ENCODE results near the gene TRPV4. TPM values are rescaled to one million over a fixed set of nuclear protein-coding genes. Genes with fewer than 3 reads are reported as not detected.

The TRPV4 gene
- total RNA-seq, 1 experiment from 2014 or later, result 0.16 TPM

- Histone ChIP-seq H3K27me3 (replicated peaks) (no peaks in the 10 kb centered on the region), H3K27ac (no peak overlapping the region), H3K36me3 (no peaks in the 10 kb centered on the region), H3K4me3 (no peak overlapping the region), H3K9me3 (replicated peaks) (no peaks in the 10 kb centered on the region), H3K4me1 (replicated peaks) (peaks cover 11% of the 10 kb centered on the region)
- DNase-seq (ENCODE audit: low read depth in 1 of 2, low spot score in 2 of 2), result no peak
These were observed 98.8 kb downstream of the TRPV4 start for GRCh38 chr12:109734219-109735000.

Other genes with a start within 250 kb of the TRPV4 start
- 7.4 and 7.8 TPM in 2 replicates for gene FAM222A, start 119.6 kb downstream of the TRPV4 start, total RNA-seq (2014; rRNA removed; shearing (Covaris generic))
- 30.5 and 55.2 TPM in 2 replicates for gene GLTP, start 47.1 kb upstream of the TRPV4 start, total RNA-seq (2014; rRNA removed; shearing (Covaris generic))
- 28.6 and 43.9 TPM in 2 replicates for gene TCHP, start 66.9 kb upstream of the TRPV4 start, total RNA-seq (2014; rRNA removed; shearing (Covaris generic))
- gene GIT2, start 163.0 kb upstream of the TRPV4 start, total RNA-seq (2014; rRNA removed; shearing (Covaris generic)), result 23.1 and 29.5 TPM in 2 replicates
- 111 and 170 TPM in 2 replicates for gene ANKRD13A, start 166.0 kb upstream of the TRPV4 start, total RNA-seq (2014; rRNA removed; shearing (Covaris generic))
- gene C12orf76, start 215.1 kb upstream of the TRPV4 start, total RNA-seq (2014; rRNA removed; shearing (Covaris generic)), result 4.5 and 9.0 TPM in 2 replicates

All from SJSA1 (cell line).